HEK293 (cell line): ENCODE results near the gene ARHGAP25.

ENCODE experiments used
- CTCF ChIA-PET: fragments of 350-600 bp; formaldehyde crosslinking; extraction: SDS; loops from one replicate; lab custom pipeline; 2021; ENCODE audit warnings: antibody characterized with exemption; lab: Yijun Ruan, JAX
- POLR2A ChIA-PET: fragments of 300-600 bp; formaldehyde crosslinking; extraction: SDS; loops from one replicate; lab custom pipeline; 2020; ENCODE audit warnings: antibody characterized with exemption, inconsistent platforms; lab: Yijun Ruan, JAX
- H3K27ac ChIP-seq: fragments of 200-500 bp; sonication (Bioruptor generic); 2 replicates; pipeline ENCODE4 v1.5.1; 2014; ENCODE audit warnings: low read depth, low read length, control low read depth, inconsistent platforms; ENCODE audit errors: extremely low read depth
- H3K36me3 ChIP-seq, 2 experiments: fragments of 200-500 bp in 1 of 2; sonication (Bioruptor generic) in 1 of 2; 1 replicate in 1 of 2; 2 replicates in 1 of 2; pipeline ENCODE4 v1.5.1; 2014 to 2017; ENCODE audit warnings: inconsistent platforms in 2 of 2, low read length in 2 of 2; ENCODE audit not compliant: control insufficient read depth in 2 of 2, insufficient read depth in 1 of 2
- H3K4me1 ChIP-seq: fragments of 200-500 bp; sonication (Bioruptor generic); 2 replicates; pipeline ENCODE4 v1.5.1; 2014; ENCODE audit warnings: mild to moderate bottlenecking, low read length, inconsistent platforms; ENCODE audit not compliant: control insufficient read depth, insufficient read depth
- H3K4me3 ChIP-seq: 2 replicates; pipeline ENCODE4 v1.5.1; 2011; ENCODE audit warnings: low read depth, mild to moderate bottlenecking, control low read depth, low read length, moderate library complexity
- H3K9me3 ChIP-seq: fragments of 200-500 bp; sonication (Bioruptor generic); 2 replicates; pipeline ENCODE4 v1.5.1; 2014; ENCODE audit warnings: low read depth, low read length, inconsistent platforms; ENCODE audit not compliant: control insufficient read depth, insufficient read depth
- EGR2 ChIP-seq: fragments of 450-650 bp; formaldehyde crosslinking; IDR thresholded peaks from 2 replicates; pipeline ENCODE4 v1.5.1; 2016; ENCODE audit warnings: low read depth, missing biosample characterization, missing genetic modification characterization
- KLF7 ChIP-seq: fragments of 450-650 bp; formaldehyde crosslinking; IDR thresholded peaks from 2 replicates; pipeline ENCODE4 v1.5.1; 2016; ENCODE audit warnings: missing biosample characterization, missing genetic modification characterization, borderline replicate concordance
- MEIS1 ChIP-seq: sonication (generic); formaldehyde crosslinking; IDR thresholded peaks from 2 replicates; pipeline ENCODE4 v1.8.1; 2022; ENCODE audit warnings: missing genetic modification reagents, mild to moderate bottlenecking, borderline replicate concordance
- SCRT1 ChIP-seq: fragments of 450-650 bp; formaldehyde crosslinking; IDR thresholded peaks from 2 replicates; pipeline ENCODE4 v1.5.1; 2016; ENCODE audit warnings: missing biosample characterization, missing genetic modification characterization, borderline replicate concordance
- SP2 ChIP-seq: fragments of 450-650 bp; formaldehyde crosslinking; IDR thresholded peaks from 2 replicates; pipeline ENCODE4 v1.5.1; 2016; ENCODE audit warnings: missing biosample characterization, missing genetic modification characterization
- ZBTB11 ChIP-seq: fragments of 450-650 bp; formaldehyde crosslinking; conservative IDR thresholded peaks from 2 replicates; pipeline ENCODE4 v1.5.1; 2016; ENCODE audit warnings: low read depth, missing biosample characterization, missing genetic modification characterization
- ZBTB20 ChIP-seq: fragments of 450-650 bp; formaldehyde crosslinking; IDR thresholded peaks from 2 replicates; pipeline ENCODE4 v1.5.1; 2016; ENCODE audit warnings: missing biosample characterization, missing genetic modification characterization
- ZBTB7A ChIP-seq: fragments of 450-650 bp; formaldehyde crosslinking; IDR thresholded peaks from 2 replicates; pipeline ENCODE4 v1.5.1; 2016; ENCODE audit warnings: low read depth, missing biosample characterization, missing genetic modification characterization
- ZNF112 ChIP-seq: fragments of 450-650 bp; formaldehyde crosslinking; IDR thresholded peaks from 2 replicates; pipeline ENCODE4 v1.5.0; 2017; ENCODE audit warnings: missing biosample characterization, missing genetic modification characterization
- ZNF146 ChIP-seq: fragments of 450-650 bp; formaldehyde crosslinking; IDR thresholded peaks from 2 replicates; pipeline ENCODE4 v1.5.1; 2016; ENCODE audit warnings: missing biosample characterization, missing genetic modification characterization
- ZNF341 ChIP-seq: fragments of 450-650 bp; formaldehyde crosslinking; IDR thresholded peaks from 2 replicates; pipeline ENCODE4; 2016; ENCODE audit warnings: low read depth, missing biosample characterization, missing genetic modification characterization
- ZNF529 ChIP-seq: fragments of 450-650 bp; formaldehyde crosslinking; IDR thresholded peaks from 2 replicates; pipeline ENCODE4 v1.5.1; 2017; ENCODE audit warnings: missing genetic modification characterization, missing biosample characterization; ENCODE audit not compliant: insufficient replicate concordance
- ZNF555 ChIP-seq: fragments of 450-650 bp; formaldehyde crosslinking; conservative IDR thresholded peaks from 2 replicates; pipeline ENCODE4 v1.5.1; 2017; ENCODE audit warnings: missing biosample characterization, mild to moderate bottlenecking, missing genetic modification characterization, inconsistent platforms
- ZNF561 ChIP-seq: fragments of 450-650 bp; IDR thresholded peaks from 2 replicates; pipeline ENCODE4 v1.5.1; 2018; ENCODE audit warnings: missing biosample characterization, missing genetic modification characterization, borderline replicate concordance
- ZNF596 ChIP-seq: fragments of 450-650 bp; IDR thresholded peaks from 2 replicates; pipeline ENCODE4 v1.5.0; 2018; ENCODE audit warnings: missing biosample characterization, mild to moderate bottlenecking, missing genetic modification characterization, moderate library complexity
- ZNF626 ChIP-seq: fragments of 450-650 bp; sonication (Bioruptor Pico); formaldehyde crosslinking; IDR thresholded peaks from 2 replicates; pipeline ENCODE4 v1.5.1; 2018; ENCODE audit warnings: missing biosample characterization, missing genetic modification characterization, inconsistent platforms
- ZNF660 ChIP-seq: fragments of 450-650 bp; IDR thresholded peaks from 2 replicates; pipeline ENCODE4 v1.5.1; 2018; ENCODE audit warnings: missing biosample characterization, mild to moderate bottlenecking, missing genetic modification characterization
- ZNF747 ChIP-seq: fragments of 450-650 bp; formaldehyde crosslinking; IDR thresholded peaks from 2 replicates; pipeline ENCODE4 v1.5.1; 2016; ENCODE audit warnings: missing biosample characterization, missing genetic modification characterization
- ZNF777 ChIP-seq: fragments of 450-650 bp; formaldehyde crosslinking; IDR thresholded peaks from 2 replicates; pipeline ENCODE4 v1.5.1; 2017; ENCODE audit warnings: missing biosample characterization, missing genetic modification characterization, borderline replicate concordance
- ZSCAN23 ChIP-seq: fragments of 450-650 bp; formaldehyde crosslinking; IDR thresholded peaks from 2 replicates; pipeline ENCODE4 v1.5.1; 2016; ENCODE audit warnings: missing biosample characterization, missing genetic modification characterization
- TF ChIP-seq, protein P1 (sequence below): fragments of 450-650 bp; IDR thresholded peaks from 2 replicates; pipeline ENCODE4 v1.5.1; 2018; ENCODE audit warnings: missing biosample characterization, missing genetic modification characterization
- TF ChIP-seq, protein P2 (sequence below): fragments of 450-650 bp; formaldehyde crosslinking; IDR thresholded peaks from 2 replicates; pipeline ENCODE4 v1.5.1; 2017; ENCODE audit warnings: missing biosample characterization, missing genetic modification characterization

ARHGAP25 gene

DNA sequence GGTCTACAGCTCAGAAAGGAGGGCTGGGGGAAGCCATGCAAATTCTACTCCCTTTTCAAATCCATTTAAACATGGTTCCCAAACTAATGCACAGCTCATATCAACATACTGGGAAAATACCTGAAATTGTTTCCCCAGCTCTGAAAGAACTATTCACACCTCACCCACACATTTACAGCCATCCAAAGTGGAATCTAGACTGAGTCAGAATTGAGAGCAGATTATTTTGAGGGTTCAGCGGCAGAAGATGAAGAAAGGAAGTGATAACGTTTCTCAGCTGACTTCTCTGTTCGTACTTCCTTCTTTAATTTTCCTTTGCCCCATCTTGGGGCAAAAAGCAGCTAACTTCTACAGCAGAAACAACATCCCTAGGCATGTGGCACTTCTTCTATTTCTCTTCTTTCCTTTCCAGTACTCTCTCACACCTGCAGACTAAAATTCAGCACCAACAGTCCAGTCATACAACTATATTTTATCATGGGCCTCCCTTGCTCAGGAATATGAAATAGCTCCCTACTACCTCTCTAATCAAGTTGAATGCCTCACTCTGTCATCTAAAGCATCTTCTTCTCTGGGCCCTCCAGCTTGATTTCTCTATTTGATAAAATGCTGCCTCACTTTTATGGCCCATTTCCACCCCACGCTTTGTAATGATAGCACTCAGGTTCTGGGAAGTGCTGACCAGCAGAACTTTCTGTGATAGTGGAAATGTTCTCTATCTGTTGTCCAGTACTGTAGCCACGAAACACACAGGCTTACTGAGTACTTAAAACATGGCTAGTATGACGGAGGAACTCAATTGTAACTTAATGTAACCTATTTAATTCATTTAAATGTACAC is 35.9 kb downstream of the ARHGAP25 start:
- Histone ChIP-seq H3K36me3 (no peaks in the 10 kb centered on the region), H3K4me1 (no peaks in the 10 kb centered on the region), H3K9me3 (no peaks in the 10 kb centered on the region), H3K4me3 (no peak overlapping the region), H3K27ac (no peak overlapping the region)
- ChIA-PET POLR2A (no interaction called here), CTCF (interaction anchor here (0.9 to 1.1 kb wide), 2 partner anchors 19 to 21 kb away, joined by 3 read pairs; no protein-coding TSS in a partner anchor)
- TF ChIP-seq ZSCAN23 (tag by site-specific recombination) (no peak), ZNF555 (no peak), ZNF112 (tag by site-specific recombination) (no peak), EGR2 (tag by site-specific recombination) (no peak), ZNF747 (tag by site-specific recombination) (no peak), MEIS1 (CRISPR knock-in tag) (no peak), ZBTB7A (tag by site-specific recombination) (no peak), ZNF146 (no peak), ZNF777 (tag by site-specific recombination) (no peak), ZNF561 (tag by site-specific recombination) (no peak), ZNF341 (no peak), ZBTB20 (tag by site-specific recombination) (no peak)
- TF ChIP-seq, protein P1, sequence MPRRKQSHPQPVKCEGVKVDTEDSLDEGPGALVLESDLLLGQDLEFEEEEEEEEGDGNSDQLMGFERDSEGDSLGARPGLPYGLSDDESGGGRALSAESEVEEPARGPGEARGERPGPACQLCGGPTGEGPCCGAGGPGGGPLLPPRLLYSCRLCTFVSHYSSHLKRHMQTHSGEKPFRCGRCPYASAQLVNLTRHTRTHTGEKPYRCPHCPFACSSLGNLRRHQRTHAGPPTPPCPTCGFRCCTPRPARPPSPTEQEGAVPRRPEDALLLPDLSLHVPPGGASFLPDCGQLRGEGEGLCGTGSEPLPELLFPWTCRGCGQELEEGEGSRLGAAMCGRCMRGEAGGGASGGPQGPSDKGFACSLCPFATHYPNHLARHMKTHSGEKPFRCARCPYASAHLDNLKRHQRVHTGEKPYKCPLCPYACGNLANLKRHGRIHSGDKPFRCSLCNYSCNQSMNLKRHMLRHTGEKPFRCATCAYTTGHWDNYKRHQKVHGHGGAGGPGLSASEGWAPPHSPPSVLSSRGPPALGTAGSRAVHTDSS (tag by site-specific recombination): no peak

- no peak for TF ChIP-seq ZBTB7A (tag by site-specific recombination)
- TF ChIP-seq, all 188 proteins: peak for 0
- POLR2A ChIA-PET: no interaction called here
These were observed 36.7 kb downstream of the ARHGAP25 start for GRCh38 chr2:68771211-68771751.

GRCh38 chr2:68772109-68772508 is 37.5 kb downstream of the ARHGAP25 start:
- no peaks in the 10 kb centered on the region for H3K4me1 ChIP-seq
- POLR2A ChIA-PET: no interaction called here
- CTCF ChIA-PET: interaction anchor here (1.8 kb wide), 1 partner anchor 20 kb away, joined by 9 read pairs; no protein-coding TSS in a partner anchor
- TF ChIP-seq ZNF341 (no peak), ZBTB11 (tag by site-specific recombination) (no peak), SCRT1 (tag by site-specific recombination) (no peak), KLF7 (no peak), ZNF529 (tag by site-specific recombination) (no peak), ZNF596 (no peak), SP2 (no peak), ZNF660 (tag by site-specific recombination) (no peak), ZNF626 (tag by site-specific recombination) (no peak)
- TF ChIP-seq, protein P2, sequence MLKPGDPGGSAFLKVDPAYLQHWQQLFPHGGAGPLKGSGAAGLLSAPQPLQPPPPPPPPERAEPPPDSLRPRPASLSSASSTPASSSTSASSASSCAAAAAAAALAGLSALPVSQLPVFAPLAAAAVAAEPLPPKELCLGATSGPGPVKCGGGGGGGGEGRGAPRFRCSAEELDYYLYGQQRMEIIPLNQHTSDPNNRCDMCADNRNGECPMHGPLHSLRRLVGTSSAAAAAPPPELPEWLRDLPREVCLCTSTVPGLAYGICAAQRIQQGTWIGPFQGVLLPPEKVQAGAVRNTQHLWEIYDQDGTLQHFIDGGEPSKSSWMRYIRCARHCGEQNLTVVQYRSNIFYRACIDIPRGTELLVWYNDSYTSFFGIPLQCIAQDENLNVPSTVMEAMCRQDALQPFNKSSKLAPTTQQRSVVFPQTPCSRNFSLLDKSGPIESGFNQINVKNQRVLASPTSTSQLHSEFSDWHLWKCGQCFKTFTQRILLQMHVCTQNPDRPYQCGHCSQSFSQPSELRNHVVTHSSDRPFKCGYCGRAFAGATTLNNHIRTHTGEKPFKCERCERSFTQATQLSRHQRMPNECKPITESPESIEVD (tag by site-specific recombination): no peak

More at GRCh38 chr2:68771211-68771751, 36.7 kb downstream of the ARHGAP25 start:
- Histone ChIP-seq H3K27ac (no peak overlapping the region), H3K36me3 (no peaks in the 10 kb centered on the region), H3K4me1 (no peaks in the 10 kb centered on the region), H3K4me3 (no peak overlapping the region), H3K9me3 (no peaks in the 10 kb centered on the region)
- CTCF ChIA-PET: interaction anchor here (0.9 kb wide), 1 partner anchor 19 kb away, joined by 3 read pairs; no protein-coding TSS in a partner anchor

More at GRCh38 chr2:68772109-68772508, 37.5 kb downstream of the ARHGAP25 start:
- Histone ChIP-seq H3K36me3 (no peaks in the 10 kb centered on the region), H3K9me3 (no peaks in the 10 kb centered on the region), H3K27ac (no peak overlapping the region), H3K4me3 (no peak overlapping the region)
